ENCODE data around the gene EFCAB7.

DNA sequence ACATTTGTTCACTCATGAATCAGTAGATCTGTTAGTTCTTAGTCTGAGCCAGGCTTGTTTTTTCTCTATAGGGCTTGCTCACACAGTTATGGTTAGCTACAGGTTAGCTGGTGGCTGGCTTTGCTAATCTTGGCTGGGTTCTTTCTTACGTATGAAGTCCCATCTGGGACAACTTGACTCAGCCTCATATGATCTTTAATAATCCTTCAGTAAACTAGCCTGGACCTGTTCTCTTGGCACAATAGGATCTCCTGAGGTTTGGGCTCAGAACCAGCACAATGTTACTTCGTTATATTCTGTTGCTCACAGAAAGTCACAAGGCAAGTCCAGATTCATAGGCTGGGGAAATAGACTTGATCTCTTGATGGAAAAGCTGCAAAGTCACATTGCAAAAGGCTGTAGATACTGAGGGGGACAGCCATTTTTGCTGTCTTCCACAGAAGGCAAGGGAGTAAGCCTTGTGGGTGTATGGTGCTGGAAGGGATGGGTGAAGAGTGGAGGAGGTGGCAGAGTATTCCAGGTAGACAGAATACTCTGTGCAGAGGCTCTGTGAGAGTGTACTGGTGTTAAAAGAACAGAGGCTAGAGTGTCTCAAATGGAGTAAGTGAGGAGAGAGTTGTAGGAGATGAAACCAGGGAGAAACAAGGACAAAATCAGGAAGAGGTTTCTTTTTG lies 24.4 kb downstream of the EFCAB7 start:
- TF ChIP-seq, protein P1, sequence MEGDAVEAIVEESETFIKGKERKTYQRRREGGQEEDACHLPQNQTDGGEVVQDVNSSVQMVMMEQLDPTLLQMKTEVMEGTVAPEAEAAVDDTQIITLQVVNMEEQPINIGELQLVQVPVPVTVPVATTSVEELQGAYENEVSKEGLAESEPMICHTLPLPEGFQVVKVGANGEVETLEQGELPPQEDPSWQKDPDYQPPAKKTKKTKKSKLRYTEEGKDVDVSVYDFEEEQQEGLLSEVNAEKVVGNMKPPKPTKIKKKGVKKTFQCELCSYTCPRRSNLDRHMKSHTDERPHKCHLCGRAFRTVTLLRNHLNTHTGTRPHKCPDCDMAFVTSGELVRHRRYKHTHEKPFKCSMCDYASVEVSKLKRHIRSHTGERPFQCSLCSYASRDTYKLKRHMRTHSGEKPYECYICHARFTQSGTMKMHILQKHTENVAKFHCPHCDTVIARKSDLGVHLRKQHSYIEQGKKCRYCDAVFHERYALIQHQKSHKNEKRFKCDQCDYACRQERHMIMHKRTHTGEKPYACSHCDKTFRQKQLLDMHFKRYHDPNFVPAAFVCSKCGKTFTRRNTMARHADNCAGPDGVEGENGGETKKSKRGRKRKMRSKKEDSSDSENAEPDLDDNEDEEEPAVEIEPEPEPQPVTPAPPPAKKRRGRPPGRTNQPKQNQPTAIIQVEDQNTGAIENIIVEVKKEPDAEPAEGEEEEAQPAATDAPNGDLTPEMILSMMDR (conservative IDR thresholded peaks at IDR 0.05; ENCODE audit: low read depth in 2 of 2) = no peak
- TF ChIP-seq EZH2phosphoT487 (IDR thresholded peaks at IDR 0.05; ENCODE audit: unreplicated experiment) = no peak
- TF ChIP-seq NANOG (IDR thresholded peaks at IDR 0.05; ENCODE audit: borderline replicate concordance) = no peak
- TF ChIP-seq POLR2AphosphoS5 (IDR thresholded peaks at IDR 0.05; ENCODE audit: low read depth) = no peak
- TF ChIP-seq, protein P2, sequence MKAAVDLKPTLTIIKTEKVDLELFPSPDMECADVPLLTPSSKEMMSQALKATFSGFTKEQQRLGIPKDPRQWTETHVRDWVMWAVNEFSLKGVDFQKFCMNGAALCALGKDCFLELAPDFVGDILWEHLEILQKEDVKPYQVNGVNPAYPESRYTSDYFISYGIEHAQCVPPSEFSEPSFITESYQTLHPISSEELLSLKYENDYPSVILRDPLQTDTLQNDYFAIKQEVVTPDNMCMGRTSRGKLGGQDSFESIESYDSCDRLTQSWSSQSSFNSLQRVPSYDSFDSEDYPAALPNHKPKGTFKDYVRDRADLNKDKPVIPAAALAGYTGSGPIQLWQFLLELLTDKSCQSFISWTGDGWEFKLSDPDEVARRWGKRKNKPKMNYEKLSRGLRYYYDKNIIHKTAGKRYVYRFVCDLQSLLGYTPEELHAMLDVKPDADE (IDR thresholded peaks at IDR 0.05) = no peak
- no peak for TF ChIP-seq EZH2 (IDR thresholded peaks at IDR 0.05; ENCODE audit: low read depth, unreplicated experiment)
- TF ChIP-seq CREB1 (CRISPR knock-in tag; IDR thresholded peaks at IDR 0.05; ENCODE audit: low read depth) = no peak
- TF ChIP-seq, protein P3, sequence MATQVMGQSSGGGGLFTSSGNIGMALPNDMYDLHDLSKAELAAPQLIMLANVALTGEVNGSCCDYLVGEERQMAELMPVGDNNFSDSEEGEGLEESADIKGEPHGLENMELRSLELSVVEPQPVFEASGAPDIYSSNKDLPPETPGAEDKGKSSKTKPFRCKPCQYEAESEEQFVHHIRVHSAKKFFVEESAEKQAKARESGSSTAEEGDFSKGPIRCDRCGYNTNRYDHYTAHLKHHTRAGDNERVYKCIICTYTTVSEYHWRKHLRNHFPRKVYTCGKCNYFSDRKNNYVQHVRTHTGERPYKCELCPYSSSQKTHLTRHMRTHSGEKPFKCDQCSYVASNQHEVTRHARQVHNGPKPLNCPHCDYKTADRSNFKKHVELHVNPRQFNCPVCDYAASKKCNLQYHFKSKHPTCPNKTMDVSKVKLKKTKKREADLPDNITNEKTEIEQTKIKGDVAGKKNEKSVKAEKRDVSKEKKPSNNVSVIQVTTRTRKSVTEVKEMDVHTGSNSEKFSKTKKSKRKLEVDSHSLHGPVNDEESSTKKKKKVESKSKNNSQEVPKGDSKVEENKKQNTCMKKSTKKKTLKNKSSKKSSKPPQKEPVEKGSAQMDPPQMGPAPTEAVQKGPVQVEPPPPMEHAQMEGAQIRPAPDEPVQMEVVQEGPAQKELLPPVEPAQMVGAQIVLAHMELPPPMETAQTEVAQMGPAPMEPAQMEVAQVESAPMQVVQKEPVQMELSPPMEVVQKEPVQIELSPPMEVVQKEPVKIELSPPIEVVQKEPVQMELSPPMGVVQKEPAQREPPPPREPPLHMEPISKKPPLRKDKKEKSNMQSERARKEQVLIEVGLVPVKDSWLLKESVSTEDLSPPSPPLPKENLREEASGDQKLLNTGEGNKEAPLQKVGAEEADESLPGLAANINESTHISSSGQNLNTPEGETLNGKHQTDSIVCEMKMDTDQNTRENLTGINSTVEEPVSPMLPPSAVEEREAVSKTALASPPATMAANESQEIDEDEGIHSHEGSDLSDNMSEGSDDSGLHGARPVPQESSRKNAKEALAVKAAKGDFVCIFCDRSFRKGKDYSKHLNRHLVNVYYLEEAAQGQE (IDR thresholded peaks at IDR 0.05; ENCODE audit: unreplicated experiment) = no peak
- no peak for TF ChIP-seq JUNB (IDR thresholded peaks at IDR 0.05; ENCODE audit: unreplicated experiment)
- no peak for TF ChIP-seq ZNF331 (CRISPR knock-in tag; IDR thresholded peaks at IDR 0.05; ENCODE audit: low read depth)
- no peak for TF ChIP-seq ZNF114 (CRISPR knock-in tag; IDR thresholded peaks at IDR 0.05)
- TF ChIP-seq, protein P4, sequence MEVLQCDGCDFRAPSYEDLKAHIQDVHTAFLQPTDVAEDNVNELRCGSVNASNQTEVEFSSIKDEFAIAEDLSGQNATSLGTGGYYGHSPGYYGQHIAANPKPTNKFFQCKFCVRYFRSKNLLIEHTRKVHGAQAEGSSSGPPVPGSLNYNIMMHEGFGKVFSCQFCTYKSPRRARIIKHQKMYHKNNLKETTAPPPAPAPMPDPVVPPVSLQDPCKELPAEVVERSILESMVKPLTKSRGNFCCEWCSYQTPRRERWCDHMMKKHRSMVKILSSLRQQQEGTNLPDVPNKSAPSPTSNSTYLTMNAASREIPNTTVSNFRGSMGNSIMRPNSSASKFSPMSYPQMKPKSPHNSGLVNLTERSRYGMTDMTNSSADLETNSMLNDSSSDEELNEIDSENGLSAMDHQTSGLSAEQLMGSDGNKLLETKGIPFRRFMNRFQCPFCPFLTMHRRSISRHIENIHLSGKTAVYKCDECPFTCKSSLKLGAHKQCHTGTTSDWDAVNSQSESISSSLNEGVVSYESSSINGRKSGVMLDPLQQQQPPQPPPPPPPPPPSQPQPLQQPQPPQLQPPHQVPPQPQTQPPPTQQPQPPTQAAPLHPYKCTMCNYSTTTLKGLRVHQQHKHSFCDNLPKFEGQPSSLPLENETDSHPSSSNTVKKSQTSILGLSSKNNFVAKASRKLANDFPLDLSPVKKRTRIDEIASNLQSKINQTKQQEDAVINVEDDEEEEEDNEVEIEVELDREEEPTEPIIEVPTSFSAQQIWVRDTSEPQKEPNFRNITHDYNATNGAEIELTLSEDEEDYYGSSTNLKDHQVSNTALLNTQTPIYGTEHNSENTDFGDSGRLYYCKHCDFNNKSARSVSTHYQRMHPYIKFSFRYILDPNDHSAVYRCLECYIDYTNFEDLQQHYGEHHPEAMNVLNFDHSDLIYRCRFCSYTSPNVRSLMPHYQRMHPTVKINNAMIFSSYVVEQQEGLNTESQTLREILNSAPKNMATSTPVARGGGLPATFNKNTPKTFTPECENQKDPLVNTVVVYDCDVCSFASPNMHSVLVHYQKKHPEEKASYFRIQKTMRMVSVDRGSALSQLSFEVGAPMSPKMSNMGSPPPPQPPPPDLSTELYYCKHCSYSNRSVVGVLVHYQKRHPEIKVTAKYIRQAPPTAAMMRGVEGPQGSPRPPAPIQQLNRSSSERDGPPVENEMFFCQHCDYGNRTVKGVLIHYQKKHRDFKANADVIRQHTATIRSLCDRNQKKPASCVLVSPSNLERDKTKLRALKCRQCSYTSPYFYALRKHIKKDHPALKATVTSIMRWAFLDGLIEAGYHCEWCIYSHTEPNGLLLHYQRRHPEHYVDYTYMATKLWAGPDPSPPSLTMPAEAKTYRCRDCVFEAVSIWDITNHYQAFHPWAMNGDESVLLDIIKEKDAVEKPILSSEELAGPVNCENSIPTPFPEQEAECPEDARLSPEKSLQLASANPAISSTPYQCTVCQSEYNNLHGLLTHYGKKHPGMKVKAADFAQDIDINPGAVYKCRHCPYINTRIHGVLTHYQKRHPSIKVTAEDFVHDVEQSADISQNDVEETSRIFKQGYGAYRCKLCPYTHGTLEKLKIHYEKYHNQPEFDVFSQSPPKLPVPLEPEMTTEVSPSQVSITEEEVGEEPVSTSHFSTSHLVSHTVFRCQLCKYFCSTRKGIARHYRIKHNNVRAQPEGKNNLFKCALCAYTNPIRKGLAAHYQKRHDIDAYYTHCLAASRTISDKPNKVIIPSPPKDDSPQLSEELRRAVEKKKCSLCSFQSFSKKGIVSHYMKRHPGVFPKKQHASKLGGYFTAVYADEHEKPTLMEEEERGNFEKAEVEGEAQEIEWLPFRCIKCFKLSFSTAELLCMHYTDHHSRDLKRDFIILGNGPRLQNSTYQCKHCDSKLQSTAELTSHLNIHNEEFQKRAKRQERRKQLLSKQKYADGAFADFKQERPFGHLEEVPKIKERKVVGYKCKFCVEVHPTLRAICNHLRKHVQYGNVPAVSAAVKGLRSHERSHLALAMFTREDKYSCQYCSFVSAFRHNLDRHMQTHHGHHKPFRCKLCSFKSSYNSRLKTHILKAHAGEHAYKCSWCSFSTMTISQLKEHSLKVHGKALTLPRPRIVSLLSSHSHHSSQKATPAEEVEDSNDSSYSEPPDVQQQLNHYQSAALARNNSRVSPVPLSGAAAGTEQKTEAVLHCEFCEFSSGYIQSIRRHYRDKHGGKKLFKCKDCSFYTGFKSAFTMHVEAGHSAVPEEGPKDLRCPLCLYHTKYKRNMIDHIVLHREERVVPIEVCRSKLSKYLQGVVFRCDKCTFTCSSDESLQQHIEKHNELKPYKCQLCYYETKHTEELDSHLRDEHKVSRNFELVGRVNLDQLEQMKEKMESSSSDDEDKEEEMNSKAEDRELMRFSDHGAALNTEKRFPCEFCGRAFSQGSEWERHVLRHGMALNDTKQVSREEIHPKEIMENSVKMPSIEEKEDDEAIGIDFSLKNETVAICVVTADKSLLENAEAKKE (CRISPR knock-in tag; IDR thresholded peaks at IDR 0.05) = no peak

Data from GM23338 (cell line).